ENCODE data around the gene MTHFD1L. TPM values are rescaled to one million over a fixed set of nuclear protein-coding genes. Genes with fewer than 3 reads are reported as not detected.
A peak's percentile ranks its signal among the peaks of the same experiment; 100 is the strongest.

Gene MTHFD1L
- total RNA-seq, 4 donors from 2014 or later, result 4.3 to 23.1 (median 4.7) TPM

DNA sequence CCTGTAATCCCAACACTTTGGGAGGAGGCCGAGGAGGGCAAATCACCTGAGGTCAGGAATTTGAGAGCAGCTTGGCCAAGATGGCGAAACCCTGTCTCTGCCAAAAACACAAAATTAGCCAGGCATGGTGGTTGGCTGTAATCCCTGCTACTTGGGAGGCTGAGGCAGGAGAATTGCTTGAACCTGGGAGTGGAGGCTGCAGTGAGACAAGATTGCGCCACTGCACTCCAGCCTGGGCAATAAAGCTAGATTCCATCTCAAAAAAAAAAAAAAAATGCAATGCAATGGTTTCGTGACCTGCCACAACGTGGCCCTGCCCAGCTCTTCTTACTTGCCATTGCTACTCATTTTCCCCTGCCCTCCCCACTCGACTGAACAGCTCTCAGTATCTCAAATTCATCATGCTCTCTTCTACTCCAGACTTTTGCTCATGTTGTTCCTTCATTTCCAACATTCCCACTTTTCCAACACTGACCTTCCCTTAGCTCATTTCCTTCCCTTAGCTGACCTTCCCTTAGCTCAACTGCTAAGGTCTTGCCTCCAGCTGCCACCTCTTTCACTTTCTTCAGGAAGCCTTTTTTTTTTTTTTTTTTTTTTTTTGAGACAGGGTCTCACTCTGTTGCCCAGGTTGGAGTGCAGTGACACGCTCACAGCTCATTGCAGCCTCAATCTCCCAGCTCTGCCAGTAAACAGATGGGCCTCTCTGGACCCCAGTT lies 2.1 kb upstream of the MTHFD1L start:
- Histone ChIP-seq H3K4me3 (no peak overlapping the region), H3K27ac (no peak overlapping the region), H3K27me3 (no peaks in the 10 kb centered on the region), H3K9me3 (no peaks in the 10 kb centered on the region), H3K36me3 (no peaks in the 10 kb centered on the region), H3K4me1 (peaks cover 0 to 4% (median 0%) of the 10 kb centered on the region in 4 donors)
- no peak for DNase-seq
- TF ChIP-seq, protein P1, sequence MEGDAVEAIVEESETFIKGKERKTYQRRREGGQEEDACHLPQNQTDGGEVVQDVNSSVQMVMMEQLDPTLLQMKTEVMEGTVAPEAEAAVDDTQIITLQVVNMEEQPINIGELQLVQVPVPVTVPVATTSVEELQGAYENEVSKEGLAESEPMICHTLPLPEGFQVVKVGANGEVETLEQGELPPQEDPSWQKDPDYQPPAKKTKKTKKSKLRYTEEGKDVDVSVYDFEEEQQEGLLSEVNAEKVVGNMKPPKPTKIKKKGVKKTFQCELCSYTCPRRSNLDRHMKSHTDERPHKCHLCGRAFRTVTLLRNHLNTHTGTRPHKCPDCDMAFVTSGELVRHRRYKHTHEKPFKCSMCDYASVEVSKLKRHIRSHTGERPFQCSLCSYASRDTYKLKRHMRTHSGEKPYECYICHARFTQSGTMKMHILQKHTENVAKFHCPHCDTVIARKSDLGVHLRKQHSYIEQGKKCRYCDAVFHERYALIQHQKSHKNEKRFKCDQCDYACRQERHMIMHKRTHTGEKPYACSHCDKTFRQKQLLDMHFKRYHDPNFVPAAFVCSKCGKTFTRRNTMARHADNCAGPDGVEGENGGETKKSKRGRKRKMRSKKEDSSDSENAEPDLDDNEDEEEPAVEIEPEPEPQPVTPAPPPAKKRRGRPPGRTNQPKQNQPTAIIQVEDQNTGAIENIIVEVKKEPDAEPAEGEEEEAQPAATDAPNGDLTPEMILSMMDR (IDR thresholded peaks at IDR 0.05), result no peak
- TF ChIP-seq POLR2A (IDR thresholded peaks at IDR 0.05), result no peak

DNA sequence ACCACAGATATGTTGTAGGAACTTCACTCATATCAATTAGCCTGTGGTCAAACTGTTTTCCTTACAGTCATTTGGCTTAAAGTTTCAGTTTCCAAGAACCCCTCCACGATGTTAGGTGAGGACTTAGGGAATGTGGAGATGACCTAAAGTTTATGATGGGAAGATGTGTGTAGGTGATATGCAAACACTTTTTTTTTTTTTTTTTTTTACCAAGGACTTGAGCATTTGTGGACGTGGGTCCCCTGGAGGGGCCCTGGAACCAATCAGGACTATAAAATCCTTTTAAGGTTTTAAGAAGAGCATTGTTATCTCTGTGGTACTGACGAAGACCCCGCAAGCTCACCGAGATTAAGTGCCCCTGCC lies 478 bp upstream of the MTHFD1L start:
- peak overlapping the region; percentile 48 to 83 (median 78) for H3K4me3 ChIP-seq
- DNase-seq, result no peak
- peaks cover 0 to 4% (median 0%) of the 10 kb centered on the region in 4 donors for H3K4me1 ChIP-seq
- H3K9me3 ChIP-seq, result no peaks in the 10 kb centered on the region
- H3K27ac ChIP-seq, result peak overlapping the region; percentile 14 to 85 (median 80)
- TF ChIP-seq POLR2A (IDR thresholded peaks at IDR 0.05), result no peak
- TF ChIP-seq, protein P1 (IDR thresholded peaks at IDR 0.05), result no peak
- H3K27me3 ChIP-seq, result no peaks in the 10 kb centered on the region
- no peaks in the 10 kb centered on the region for H3K36me3 ChIP-seq

DNA sequence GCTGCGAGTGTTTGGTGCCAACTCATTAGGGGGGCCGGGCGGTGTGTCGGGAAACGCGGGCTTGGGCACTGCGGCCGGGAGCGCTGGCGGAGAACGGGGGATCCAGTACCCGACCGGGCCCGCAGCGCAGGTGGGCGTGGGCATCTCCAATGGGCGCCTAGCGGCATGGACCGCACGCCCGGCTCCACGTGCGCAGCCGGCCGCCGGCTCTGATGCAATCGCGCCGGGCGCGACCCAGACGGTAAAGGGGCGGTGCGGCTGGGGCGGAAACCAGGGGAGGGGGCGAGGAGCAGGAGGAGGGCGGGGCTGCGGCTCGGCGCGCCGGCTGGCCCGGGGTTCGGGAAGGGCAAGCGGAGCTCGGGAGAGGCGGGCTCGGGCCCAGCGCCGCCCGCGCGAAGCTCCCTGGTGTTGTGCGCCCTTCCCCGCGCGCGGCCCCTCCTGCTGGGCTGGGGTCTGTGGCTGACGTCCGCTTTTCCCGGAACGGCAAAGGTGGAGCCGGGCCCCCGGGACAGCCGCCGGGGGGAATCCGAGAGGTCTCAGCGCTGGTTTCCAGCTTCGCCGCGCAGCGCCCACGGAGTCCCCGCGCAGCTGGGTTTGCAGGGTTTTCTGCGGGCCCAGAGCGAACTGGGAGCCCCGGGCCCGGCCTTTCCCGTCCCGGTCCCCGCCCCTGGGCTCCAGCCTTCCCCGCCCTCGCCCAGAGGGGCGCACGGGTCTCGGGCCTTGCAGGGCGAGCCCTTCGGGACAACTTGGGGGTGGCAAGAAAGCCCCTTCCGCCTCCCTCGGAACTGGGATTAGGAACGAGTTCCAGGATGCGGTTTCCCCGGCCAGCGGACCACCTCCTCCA lies 867 bp downstream of the MTHFD1L start:
- TF ChIP-seq, protein P1 (IDR thresholded peaks at IDR 0.05), result no peak
- no peak for TF ChIP-seq POLR2A (IDR thresholded peaks at IDR 0.05)

DNA sequence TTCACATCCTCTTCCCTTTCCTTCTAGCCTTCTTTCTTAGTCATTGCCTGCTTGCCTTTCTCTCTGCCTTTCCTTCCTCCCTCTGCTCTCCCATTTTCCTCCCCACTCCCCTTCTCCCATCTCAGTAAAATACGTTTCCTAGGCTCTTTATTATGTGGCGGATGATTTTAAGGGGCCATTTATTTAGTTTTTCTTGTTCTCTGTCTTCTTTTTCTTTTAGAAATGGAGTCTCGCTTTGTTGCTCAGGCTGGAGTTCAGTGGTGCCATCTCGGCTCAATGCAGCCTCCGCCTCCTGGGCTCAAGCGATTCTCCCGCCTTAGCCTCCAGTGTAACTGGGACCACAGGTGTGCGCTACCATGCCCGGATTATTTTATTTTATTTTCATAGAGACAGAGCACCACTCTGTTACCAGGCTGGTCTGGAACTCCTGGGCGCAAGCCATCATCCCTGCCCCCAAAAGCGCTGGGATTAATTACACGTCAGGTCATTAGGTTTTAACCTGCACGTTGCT lies 1.5 kb downstream of the MTHFD1L start:
- H3K27ac ChIP-seq, result peak overlapping the region; percentile 59 to 85 (median 80)
- H3K27me3 ChIP-seq, result no peaks in the 10 kb centered on the region
- peak overlapping the region; percentile 48 to 83 (median 78) for H3K4me3 ChIP-seq
- H3K9me3 ChIP-seq, result no peaks in the 10 kb centered on the region
- H3K36me3 ChIP-seq, result no peaks in the 10 kb centered on the region
- TF ChIP-seq, protein P1 (IDR thresholded peaks at IDR 0.05), result no peak
- no peak for TF ChIP-seq POLR2A (IDR thresholded peaks at IDR 0.05)
- no peak for DNase-seq
- H3K4me1 ChIP-seq, result peaks cover 0 to 4% (median 0%) of the 10 kb centered on the region in 4 donors

More for the DNA sequence above, 867 bp downstream of the MTHFD1L start:
- Histone ChIP-seq H3K4me3 (peak overlapping the region; percentile 48 to 83 (median 78)), H3K27me3 (no peaks in the 10 kb centered on the region), H3K27ac (peak overlapping the region; percentile 59 to 85 (median 80)), H3K36me3 (no peaks in the 10 kb centered on the region), H3K4me1 (peaks cover 0 to 4% (median 0%) of the 10 kb centered on the region in 4 donors), H3K9me3 (no peaks in the 10 kb centered on the region)
- peak; percentile 63 to 85 (median 79) for DNase-seq

DNA sequence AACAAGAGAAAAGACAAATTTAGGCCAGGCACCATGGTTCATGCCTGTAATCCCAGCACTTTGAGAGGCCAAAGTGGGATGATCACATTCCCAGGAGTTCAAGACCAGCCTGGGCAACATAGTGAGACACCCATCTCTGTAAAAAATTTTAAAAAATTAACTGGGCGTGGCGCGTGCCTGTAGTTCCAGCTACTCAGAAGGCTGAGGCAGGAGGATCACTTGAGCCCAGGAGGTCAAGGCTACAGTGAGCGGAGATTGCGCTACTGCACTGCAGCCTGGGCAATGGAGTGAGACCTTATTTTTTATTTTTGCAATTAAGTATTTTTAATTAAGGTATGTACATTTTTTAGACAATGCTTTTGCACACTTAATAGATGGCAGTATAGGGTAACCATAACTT lies 3.3 kb downstream of the MTHFD1L start:
- Histone ChIP-seq H3K27me3 (no peaks in the 10 kb centered on the region), H3K27ac (no peak overlapping the region), H3K36me3 (no peaks in the 10 kb centered on the region), H3K4me3 (no peak overlapping the region), H3K9me3 (no peaks in the 10 kb centered on the region), H3K4me1 (peaks cover 0 to 4% (median 0%) of the 10 kb centered on the region in 4 donors)
- TF ChIP-seq, protein P1 (IDR thresholded peaks at IDR 0.05), result no peak
- TF ChIP-seq POLR2A (IDR thresholded peaks at IDR 0.05), result no peak
- no peak for DNase-seq

Data from Peyer's patch (tissue), 4 donors.